HG03039 (cell line): ENCODE results near the gene TMEM220.
A peak's percentile ranks its signal among the peaks of the same experiment; 100 is the strongest.

Source experiments
- ATAC-seq: cut with Tn5 transposase; IDR thresholded peaks from one replicate; pipeline ENCODE4 v1.9.1; 2021; ENCODE audit warnings: mild to moderate bottlenecking, moderate library complexity; ENCODE audit not compliant: unreplicated experiment

Gene TMEM220

GRCh38 chr17:10729334-10730193, at the start of gene TMEM220:
Gene TMEM220 (minus strand): TSS chr17:10730023. CDS start chr17:10729851, 172 bp downstream.
- ATAC-seq = peak; percentile 55

- ATAC-seq = no peak
These were observed 49.8 kb upstream of the TMEM220 start for GRCh38 chr17:10779609-10780008.

GRCh38 chr17:10777890-10778289, 48.1 kb upstream of the TMEM220 start:
- no peak for ATAC-seq

- no peak for ATAC-seq
These were observed 47.4 kb upstream of the TMEM220 start for GRCh38 chr17:10777131-10777807.

GRCh38 chr17:10776381-10776780, 46.6 kb upstream of the TMEM220 start:
- no peak for ATAC-seq

GRCh38 chr17:10775740-10776356, 46.0 kb upstream of the TMEM220 start:
- no peak for ATAC-seq

GRCh38 chr17:10775058-10775457, 45.2 kb upstream of the TMEM220 start:
- no peak for ATAC-seq

- ATAC-seq = no peak
These were observed 43.6 kb upstream of the TMEM220 start for GRCh38 chr17:10773391-10773790.

- ATAC-seq = no peak
These were observed 42.9 kb upstream of the TMEM220 start for GRCh38 chr17:10772425-10773380.

- no peak for ATAC-seq
These were observed 41.3 kb upstream of the TMEM220 start for GRCh38 chr17:10771148-10771547.

GRCh38 chr17:10769840-10770239, 40.0 kb upstream of the TMEM220 start:
- ATAC-seq = no peak

GRCh38 chr17:10768750-10769251, 39.0 kb upstream of the TMEM220 start:
- no peak for ATAC-seq

GRCh38 chr17:10767232-10767631, 37.4 kb upstream of the TMEM220 start:
- no peak for ATAC-seq

- ATAC-seq = no peak
These were observed 32.2 kb upstream of the TMEM220 start for GRCh38 chr17:10762037-10762436.

GRCh38 chr17:10761281-10761680, 31.5 kb upstream of the TMEM220 start:
- ATAC-seq = no peak

GRCh38 chr17:10758062-10758461, 28.2 kb upstream of the TMEM220 start:
- no peak for ATAC-seq

GRCh38 chr17:10757647-10758046, 27.8 kb upstream of the TMEM220 start:
- no peak for ATAC-seq

- ATAC-seq = no peak
These were observed 27.2 kb upstream of the TMEM220 start for GRCh38 chr17:10757067-10757466.

- ATAC-seq = no peak
These were observed 26.8 kb upstream of the TMEM220 start for GRCh38 chr17:10756619-10757018.

GRCh38 chr17:10756185-10756584, 26.4 kb upstream of the TMEM220 start:
- no peak for ATAC-seq
